Upper lobe of left lung (tissue), 6 donors: ENCODE measurements around the gene KRT85. TPM values are rescaled to one million over a fixed set of nuclear protein-coding genes. Genes with fewer than 3 reads are reported as not detected.

Experiments used
- ATAC-seq, 2 donors: fragments of 200-7000 bp; cut with Tn5 transposase; one replicate each; pipeline ENCODE4 v1.9.1; 2022; ENCODE audit warnings: mild to moderate bottlenecking in 2 of 2, moderate library complexity in 2 of 2; ENCODE audit not compliant: low FRiP score in 2 of 2
- DNase-seq, 2 donors: peaks; one replicate each; pipeline ENCODE4 v3.0.0-alpha.2; 2019 to 2020
- H3K27ac ChIP-seq, 4 donors: fragments of 200-600 bp; sonication (generic); one replicate each; pipeline ENCODE4 v1.5.1; 2016 to 2019
- H3K27me3 ChIP-seq, 4 donors: fragments of 200-600 bp; sonication (generic); one replicate each; pipeline ENCODE4 v1.5.1; 2017 to 2019
- H3K36me3 ChIP-seq, 4 donors: fragments of 200-600 bp; sonication (generic); one replicate each; pipeline ENCODE4 v1.5.1; 2016 to 2019
- H3K4me1 ChIP-seq, 4 donors: fragments of 200-600 bp; sonication (generic); one replicate each; pipeline ENCODE4 v1.5.1; 2018 to 2019
- H3K4me3 ChIP-seq, 4 donors: fragments of 200-600 bp; sonication (generic); one replicate each; pipeline ENCODE4 v1.5.1; 2017 to 2019; ENCODE audit warnings: mild to moderate bottlenecking in 2 of 4, moderate library complexity in 1 of 4
- H3K9me3 ChIP-seq, 4 donors: fragments of 200-600 bp; sonication (generic); one replicate each; pipeline ENCODE4 v1.5.1; 2018 to 2019
- CTCF ChIP-seq, 6 experiments: fragments of 450-650 bp in 4 of 6; fragments of 200-600 bp in 2 of 6; sonication (generic) in 2 of 6; IDR thresholded peaks; one replicate each; pipeline ENCODE4 v1.5.1; 2016 to 2019; ENCODE audit warnings: antibody characterized with exemption in 6 of 6
- EP300 ChIP-seq, 4 donors: sonication (generic); formaldehyde crosslinking; IDR thresholded peaks; one replicate each; pipeline ENCODE4 v1.5.1; 2017; ENCODE audit warnings: antibody characterized with exemption in 4 of 4, control low read depth in 2 of 4
- POLR2A ChIP-seq, 4 donors: fragments of 450-650 bp; IDR thresholded peaks; one replicate each; pipeline ENCODE4 v1.5.1; 2016 to 2017; ENCODE audit warnings: antibody characterized with exemption in 4 of 4, mild to moderate bottlenecking in 2 of 4
- POLR2AphosphoS5 ChIP-seq, 2 donors: sonication (generic); formaldehyde crosslinking; IDR thresholded peaks; one replicate each; pipeline ENCODE4 v1.5.1; 2017; ENCODE audit warnings: antibody characterized with exemption in 2 of 2
- WGBS, 2 donors: methylation state at CpG; one replicate each; pipeline ENCODE4 v1.1.5; 2017 to 2018; 5-methylcytosine and 5-hydroxymethylcytosine counted together
- total RNA-seq, 6 donors: library from RNA; depleted of rRNA in 4 of 6; stranded (reverse); fragments of >200 nt in 4 of 6; gene quantifications; one replicate each; pipeline versions ENCODE4 v1.1.0 to v1.2.1, GENCODE V29; 2016 to 2021
- donor health status: DM: no; HTN: no; CAD: no; lungs with moderate emphysema.
- donor health status: DM: no; HTN: yes; CAD: no; lungs with severe emphysema.

Gene KRT85
- total RNA-seq, 6 donors from 2014 or later: not detected

GRCh38 chr12:52404951-52405350, 37.7 kb upstream of the KRT85 start:
- 75 to 89% methylated on average over 1 to 3 of the region's 3 CpGs for WGBS, 2 donors
- no peak for DNase-seq
- no peaks in the 10 kb centered on the region for H3K4me1 ChIP-seq

DNA sequence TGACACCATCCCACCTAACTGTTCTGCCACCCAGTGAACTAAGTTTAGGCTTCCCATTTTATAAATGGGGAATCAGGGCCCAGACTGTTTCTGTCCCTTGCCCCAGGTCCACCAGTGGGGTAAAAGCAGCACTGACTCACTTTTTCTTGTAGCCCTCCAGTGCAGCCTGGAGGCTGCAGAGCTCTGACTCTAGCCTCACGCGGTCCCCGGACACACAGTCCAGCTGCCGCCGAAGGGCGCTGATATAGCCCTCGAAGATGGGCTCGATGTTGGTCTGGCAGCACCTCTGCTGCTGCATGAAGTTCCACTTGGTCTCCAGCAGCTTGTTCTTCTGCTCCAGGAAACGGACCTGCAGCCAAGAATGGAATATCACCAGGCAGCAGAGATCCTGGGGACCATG, 36.3 kb upstream of the KRT85 start:
- no peaks in the 10 kb centered on the region for H3K36me3 ChIP-seq
- no peak for TF ChIP-seq POLR2A (IDR thresholded peaks at IDR 0.05)
- no peak for TF ChIP-seq CTCF (IDR thresholded peaks at IDR 0.05)
- TF ChIP-seq EP300 (IDR thresholded peaks at IDR 0.05): no peak
- TF ChIP-seq POLR2AphosphoS5 (IDR thresholded peaks at IDR 0.05): no peak
- H3K9me3 ChIP-seq: no peaks in the 10 kb centered on the region
- no peaks in the 10 kb centered on the region for H3K4me1 ChIP-seq
- ATAC-seq: no peak
- no peak for DNase-seq
- H3K27ac ChIP-seq: no peak overlapping the region
- WGBS, 2 donors: 87 to 88% methylated on average over 4 to 9 of the region's 9 CpGs
- no peaks in the 10 kb centered on the region for H3K27me3 ChIP-seq
- no peak overlapping the region for H3K4me3 ChIP-seq

More at GRCh38 chr12:52404951-52405350, 37.7 kb upstream of the KRT85 start:
- no peak overlapping the region for H3K27ac ChIP-seq
- H3K9me3 ChIP-seq: no peaks in the 10 kb centered on the region
- H3K36me3 ChIP-seq: no peaks in the 10 kb centered on the region
- TF ChIP-seq POLR2A (IDR thresholded peaks at IDR 0.05): no peak
- TF ChIP-seq EP300 (IDR thresholded peaks at IDR 0.05): no peak
- TF ChIP-seq CTCF (IDR thresholded peaks at IDR 0.05): no peak
- no peak for TF ChIP-seq POLR2AphosphoS5 (IDR thresholded peaks at IDR 0.05)
- H3K27me3 ChIP-seq: no peaks in the 10 kb centered on the region
- no peak overlapping the region for H3K4me3 ChIP-seq
- ATAC-seq: no peak

GRCh38 chr12:52402873-52403540, 35.7 kb upstream of the KRT85 start:
- Histone ChIP-seq H3K4me3 (no peak overlapping the region), H3K4me1 (no peaks in the 10 kb centered on the region), H3K36me3 (no peaks in the 10 kb centered on the region), H3K9me3 (no peaks in the 10 kb centered on the region), H3K27ac (no peak overlapping the region), H3K27me3 (no peaks in the 10 kb centered on the region)
- ATAC-seq: no peak
- no peak for DNase-seq
- TF ChIP-seq EP300 (IDR thresholded peaks at IDR 0.05) (no peak), POLR2A (IDR thresholded peaks at IDR 0.05) (no peak), CTCF (IDR thresholded peaks at IDR 0.05) (no peak), POLR2AphosphoS5 (IDR thresholded peaks at IDR 0.05) (no peak)
- 52 to 60% methylated on average over 3 of the region's 3 CpGs for WGBS, 2 donors

DNA sequence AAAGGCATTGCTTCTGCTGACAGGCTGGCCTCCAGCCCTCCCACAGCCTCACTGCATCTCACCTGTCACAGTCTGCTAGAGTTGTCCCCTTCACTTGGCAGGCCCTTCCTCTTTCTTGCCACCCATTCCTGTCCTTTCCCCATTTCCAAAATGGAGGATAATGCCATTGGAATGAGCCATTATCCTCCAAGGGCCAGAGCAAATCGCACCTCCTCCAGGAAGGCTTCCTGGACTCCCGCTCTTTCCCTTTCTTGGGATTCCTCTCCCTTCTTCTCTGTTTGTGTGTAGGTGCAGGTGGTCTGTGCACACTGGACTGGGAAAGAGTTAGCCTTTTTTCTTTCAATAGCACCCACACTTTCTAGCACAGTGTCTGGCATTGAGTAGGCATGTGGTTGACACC, 35.1 kb upstream of the KRT85 start:
- Histone ChIP-seq H3K27ac (no peak overlapping the region), H3K9me3 (no peaks in the 10 kb centered on the region), H3K27me3 (no peaks in the 10 kb centered on the region), H3K4me1 (no peaks in the 10 kb centered on the region), H3K36me3 (no peaks in the 10 kb centered on the region), H3K4me3 (no peak overlapping the region)
- 91 to 94% methylated on average over 2 of the region's 2 CpGs for whole genome bisulfite sequencing, 2 donors
- TF ChIP-seq EP300 (IDR thresholded peaks at IDR 0.05) (no peak), POLR2AphosphoS5 (IDR thresholded peaks at IDR 0.05) (no peak), POLR2A (IDR thresholded peaks at IDR 0.05) (no peak), CTCF (IDR thresholded peaks at IDR 0.05) (no peak)
- ATAC-seq (no peak), DNase-seq (no peak)

GRCh38 chr12:52401926-52402325, 34.6 kb upstream of the KRT85 start:
- H3K9me3 ChIP-seq: no peaks in the 10 kb centered on the region
- H3K36me3 ChIP-seq: no peaks in the 10 kb centered on the region
- DNase-seq (no peak), ATAC-seq (no peak)
- no peak overlapping the region for H3K27ac ChIP-seq
- no peaks in the 10 kb centered on the region for H3K27me3 ChIP-seq
- 80 to 81% methylated on average over 4 of the region's 4 CpGs for WGBS, 2 donors
- TF ChIP-seq POLR2AphosphoS5 (IDR thresholded peaks at IDR 0.05) (no peak), EP300 (IDR thresholded peaks at IDR 0.05) (no peak), CTCF (IDR thresholded peaks at IDR 0.05) (no peak)
- H3K4me3 ChIP-seq: no peak overlapping the region
- H3K4me1 ChIP-seq: no peaks in the 10 kb centered on the region
